Right lobe of liver (tissue), 4 donors: Measurements from ENCODE around the gene SEMA3C.

Experiments
- CTCF ChIP-seq, 4 donors: fragments of 200-600 bp in 3 of 4; fragments of 450-650 bp in 1 of 4; IDR thresholded peaks; one replicate each; pipeline versions ENCODE4 v1.5.1 to v1.8.0; 2016 to 2022; ENCODE audit warnings: antibody characterized with exemption in 4 of 4, mild to moderate bottlenecking in 2 of 4
- POLR2A ChIP-seq: fragments of 450-650 bp; IDR thresholded peaks from one replicate; pipeline ENCODE4 v1.6.1; 2017; ENCODE audit warnings: antibody characterized with exemption, mild to moderate bottlenecking
- donor health status: DM: no; HTN: no; CAD: no.
- donor health status: DM: no; HTN: no; CAD: no.
- donor health status: DM: no; HTN: yes; CAD: no.

GRCh38 chr7:80779456-80779855 lies 139.4 kb downstream of the SEMA3C start:
- TF ChIP-seq CTCF (IDR thresholded peaks at IDR 0.05) (no peak), POLR2A (no peak)
